IMR-90 (cell line): ENCODE data around the gene GRIK1.

ENCODE experiments used
- BHLHE40 ChIP-seq: fragments of 150-350 bp; IDR thresholded peaks from 2 replicates; pipeline ENCODE4 v1.6.1; 2016; ENCODE audit warnings: mild to moderate bottlenecking, low read depth, low read length
- CHD1 ChIP-seq: IDR thresholded peaks from 2 replicates; pipeline ENCODE4 v1.6.1; 2012; ENCODE audit warnings: low read depth, low read length, improper control_type of control experiment
- POLR2A ChIP-seq: IDR thresholded peaks from 2 replicates; pipeline ENCODE4 v1.6.1; 2012; ENCODE audit warnings: mild to moderate bottlenecking, low read depth, low read length
- RAD21 ChIP-seq: IDR thresholded peaks from 2 replicates; pipeline ENCODE4 v1.6.1; 2012; ENCODE audit warnings: low read length, improper control_type of control experiment
- RFX5 ChIP-seq: IDR thresholded peaks from 2 replicates; pipeline ENCODE4 v1.8.0; 2012; ENCODE audit warnings: low read depth, mild to moderate bottlenecking, low read length, moderate library complexity
- TF ChIP-seq, protein P1 (sequence below): conservative IDR thresholded peaks from 2 replicates; pipeline ENCODE4 v1.5.1; 2012; ENCODE audit warnings: mild to moderate bottlenecking, low read depth, low read length, improper control_type of control experiment

GRCh38 chr21:29834617-29835016, 105.2 kb downstream of the GRIK1 start:
- TF ChIP-seq POLR2A (no peak), BHLHE40 (no peak), CHD1 (no peak), RAD21 (no peak), RFX5 (no peak)
- TF ChIP-seq, protein P1, sequence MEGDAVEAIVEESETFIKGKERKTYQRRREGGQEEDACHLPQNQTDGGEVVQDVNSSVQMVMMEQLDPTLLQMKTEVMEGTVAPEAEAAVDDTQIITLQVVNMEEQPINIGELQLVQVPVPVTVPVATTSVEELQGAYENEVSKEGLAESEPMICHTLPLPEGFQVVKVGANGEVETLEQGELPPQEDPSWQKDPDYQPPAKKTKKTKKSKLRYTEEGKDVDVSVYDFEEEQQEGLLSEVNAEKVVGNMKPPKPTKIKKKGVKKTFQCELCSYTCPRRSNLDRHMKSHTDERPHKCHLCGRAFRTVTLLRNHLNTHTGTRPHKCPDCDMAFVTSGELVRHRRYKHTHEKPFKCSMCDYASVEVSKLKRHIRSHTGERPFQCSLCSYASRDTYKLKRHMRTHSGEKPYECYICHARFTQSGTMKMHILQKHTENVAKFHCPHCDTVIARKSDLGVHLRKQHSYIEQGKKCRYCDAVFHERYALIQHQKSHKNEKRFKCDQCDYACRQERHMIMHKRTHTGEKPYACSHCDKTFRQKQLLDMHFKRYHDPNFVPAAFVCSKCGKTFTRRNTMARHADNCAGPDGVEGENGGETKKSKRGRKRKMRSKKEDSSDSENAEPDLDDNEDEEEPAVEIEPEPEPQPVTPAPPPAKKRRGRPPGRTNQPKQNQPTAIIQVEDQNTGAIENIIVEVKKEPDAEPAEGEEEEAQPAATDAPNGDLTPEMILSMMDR: no peak
